ENCODE measurements around the gene IZUMO2.

IZUMO2 gene

DNA sequence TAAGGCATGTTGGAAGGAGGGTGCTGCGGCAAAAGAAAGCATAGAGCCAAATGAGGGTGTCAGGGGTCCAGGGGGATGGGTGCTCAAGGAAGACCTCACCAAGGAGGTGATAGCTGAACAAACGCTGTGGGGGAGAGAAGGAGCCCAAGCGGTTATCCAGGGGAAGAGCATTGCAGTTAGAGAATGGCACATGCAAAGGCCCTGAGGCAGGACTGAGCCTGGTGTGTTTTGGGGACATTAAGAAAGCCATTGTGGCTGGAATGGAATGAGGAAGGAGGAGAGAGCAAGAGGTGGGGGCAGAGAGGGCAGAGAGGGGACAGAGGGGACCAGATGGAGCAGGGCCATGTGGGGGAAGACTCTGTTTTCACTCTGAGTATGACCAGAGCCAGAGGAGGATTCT lies 34.3 kb upstream of the IZUMO2 start:
- TF ChIP-seq, protein P1, sequence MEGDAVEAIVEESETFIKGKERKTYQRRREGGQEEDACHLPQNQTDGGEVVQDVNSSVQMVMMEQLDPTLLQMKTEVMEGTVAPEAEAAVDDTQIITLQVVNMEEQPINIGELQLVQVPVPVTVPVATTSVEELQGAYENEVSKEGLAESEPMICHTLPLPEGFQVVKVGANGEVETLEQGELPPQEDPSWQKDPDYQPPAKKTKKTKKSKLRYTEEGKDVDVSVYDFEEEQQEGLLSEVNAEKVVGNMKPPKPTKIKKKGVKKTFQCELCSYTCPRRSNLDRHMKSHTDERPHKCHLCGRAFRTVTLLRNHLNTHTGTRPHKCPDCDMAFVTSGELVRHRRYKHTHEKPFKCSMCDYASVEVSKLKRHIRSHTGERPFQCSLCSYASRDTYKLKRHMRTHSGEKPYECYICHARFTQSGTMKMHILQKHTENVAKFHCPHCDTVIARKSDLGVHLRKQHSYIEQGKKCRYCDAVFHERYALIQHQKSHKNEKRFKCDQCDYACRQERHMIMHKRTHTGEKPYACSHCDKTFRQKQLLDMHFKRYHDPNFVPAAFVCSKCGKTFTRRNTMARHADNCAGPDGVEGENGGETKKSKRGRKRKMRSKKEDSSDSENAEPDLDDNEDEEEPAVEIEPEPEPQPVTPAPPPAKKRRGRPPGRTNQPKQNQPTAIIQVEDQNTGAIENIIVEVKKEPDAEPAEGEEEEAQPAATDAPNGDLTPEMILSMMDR (conservative IDR thresholded peaks at IDR 0.05; ENCODE audit: low read depth, low read length): no peak
- no peak for DNase-seq (ENCODE audit: low read depth)
- H3K4me3 ChIP-seq (ENCODE audit: low read length): no peak overlapping the region

DNA sequence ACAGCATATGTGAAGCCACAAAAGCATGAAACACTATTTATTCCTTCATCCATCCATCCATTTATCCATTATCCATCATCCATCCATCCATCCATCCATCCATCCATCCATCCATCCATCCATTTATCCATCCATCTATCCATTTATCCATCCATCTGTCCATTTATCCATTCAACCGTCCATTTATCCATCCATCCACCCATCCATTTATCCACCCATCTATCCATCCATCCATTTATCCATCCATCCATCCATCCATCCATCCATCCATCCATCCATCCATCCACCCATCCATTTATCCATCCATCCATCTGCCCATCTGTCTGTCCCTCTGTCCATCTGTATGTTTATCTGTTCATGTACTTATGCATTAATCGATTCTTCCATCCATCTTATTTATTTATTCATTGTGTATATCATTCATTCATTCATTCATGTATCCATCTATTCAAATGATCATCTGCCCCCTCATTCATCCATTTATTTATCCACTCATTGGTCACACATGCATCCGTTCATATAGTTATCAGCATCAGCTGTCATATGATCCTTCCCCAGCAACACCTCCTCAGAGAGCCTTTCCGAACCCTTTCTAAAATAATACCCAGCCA lies 33.3 kb upstream of the IZUMO2 start:
- TF ChIP-seq, protein P1 (conservative IDR thresholded peaks at IDR 0.05; ENCODE audit: low read depth, low read length): no peak
- H3K4me3 ChIP-seq (ENCODE audit: low read length): no peak overlapping the region
- no peak for DNase-seq (ENCODE audit: low read depth)

DNA sequence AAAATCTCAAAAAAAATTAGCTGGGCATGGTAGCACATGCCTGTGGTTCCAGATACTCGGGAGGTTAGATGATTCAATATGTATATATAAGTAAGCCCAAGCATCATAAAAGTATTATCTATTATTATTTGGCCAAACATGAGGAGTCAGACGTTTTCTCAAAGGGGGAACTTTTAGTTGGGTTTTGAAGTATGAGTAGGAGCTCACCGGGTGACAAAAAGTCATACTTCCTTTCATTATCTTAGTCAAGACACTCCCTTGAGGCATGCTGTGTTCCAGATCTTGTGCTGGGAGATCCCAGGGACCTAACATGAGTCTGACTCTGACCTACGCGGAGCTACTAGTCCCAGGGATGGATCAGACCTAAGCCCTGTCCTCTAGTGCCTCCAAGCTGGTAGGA lies 32.1 kb upstream of the IZUMO2 start:
- DNase-seq (ENCODE audit: low read depth): no peak
- H3K4me3 ChIP-seq (ENCODE audit: low read length): no peak overlapping the region
- TF ChIP-seq, protein P1 (conservative IDR thresholded peaks at IDR 0.05; ENCODE audit: low read depth, low read length): no peak

DNA sequence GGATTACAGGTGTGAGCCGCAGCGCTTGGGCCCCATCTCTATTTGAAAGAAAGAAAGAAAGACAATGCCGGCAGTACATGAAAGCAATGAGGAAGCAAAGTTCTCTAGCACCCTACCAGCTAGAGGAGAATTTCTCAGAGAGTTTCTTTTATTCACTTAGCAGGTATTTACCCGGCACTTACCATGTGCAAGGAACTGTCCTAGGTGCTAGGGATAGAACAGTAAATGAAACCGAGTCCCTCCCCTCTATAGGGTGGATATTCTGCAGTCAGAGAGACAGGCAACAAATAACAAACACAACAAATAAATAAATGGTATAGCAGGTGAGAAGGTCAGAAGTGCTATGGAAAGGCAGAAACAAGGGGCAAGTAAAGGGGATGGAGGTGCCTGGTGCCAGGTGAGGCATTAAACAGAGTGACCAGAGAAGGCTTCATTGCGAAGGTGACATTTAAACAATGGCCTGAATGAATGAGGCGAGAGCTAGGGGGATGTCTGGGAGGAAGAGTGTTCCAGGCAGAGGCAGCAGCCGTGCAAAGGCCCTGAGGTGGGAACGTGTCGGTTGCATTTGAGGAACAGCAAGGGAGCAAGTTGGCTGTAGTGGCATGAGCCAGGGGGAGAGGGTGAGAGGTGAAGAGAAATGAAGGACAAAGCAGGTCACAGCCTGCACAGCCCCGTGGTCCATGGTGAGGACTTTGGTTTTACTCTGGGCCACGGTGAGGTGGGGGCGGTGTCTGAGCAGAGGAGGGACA lies 29.6 kb upstream of the IZUMO2 start:
- no peak for DNase-seq (ENCODE audit: low read depth)
- no peak overlapping the region for H3K4me3 ChIP-seq (ENCODE audit: low read length)
- TF ChIP-seq, protein P1 (conservative IDR thresholded peaks at IDR 0.05; ENCODE audit: low read depth, low read length): no peak

DNA sequence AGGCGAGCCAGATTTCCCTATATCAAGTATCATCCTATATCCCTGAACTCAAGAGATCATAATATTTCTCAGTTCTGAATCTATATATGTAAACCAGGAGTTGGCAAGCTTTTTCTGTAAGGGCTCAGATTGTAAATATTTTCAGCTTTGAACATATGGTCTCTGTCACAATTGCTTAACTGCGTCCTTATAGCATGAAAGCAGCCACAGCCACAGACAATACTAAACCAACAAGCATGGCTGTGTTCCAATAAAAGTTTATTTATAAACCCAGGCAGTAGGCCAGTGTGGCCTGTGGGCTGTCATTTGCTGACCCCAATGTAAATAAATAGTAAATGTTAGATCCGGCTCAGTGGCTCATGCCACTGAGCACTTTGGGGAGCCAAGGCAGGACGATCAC lies 28.1 kb upstream of the IZUMO2 start:
- no peak for DNase-seq (ENCODE audit: low read depth)
- TF ChIP-seq, protein P1 (conservative IDR thresholded peaks at IDR 0.05; ENCODE audit: low read depth, low read length): no peak
- no peak overlapping the region for H3K4me3 ChIP-seq (ENCODE audit: low read length)

DNA sequence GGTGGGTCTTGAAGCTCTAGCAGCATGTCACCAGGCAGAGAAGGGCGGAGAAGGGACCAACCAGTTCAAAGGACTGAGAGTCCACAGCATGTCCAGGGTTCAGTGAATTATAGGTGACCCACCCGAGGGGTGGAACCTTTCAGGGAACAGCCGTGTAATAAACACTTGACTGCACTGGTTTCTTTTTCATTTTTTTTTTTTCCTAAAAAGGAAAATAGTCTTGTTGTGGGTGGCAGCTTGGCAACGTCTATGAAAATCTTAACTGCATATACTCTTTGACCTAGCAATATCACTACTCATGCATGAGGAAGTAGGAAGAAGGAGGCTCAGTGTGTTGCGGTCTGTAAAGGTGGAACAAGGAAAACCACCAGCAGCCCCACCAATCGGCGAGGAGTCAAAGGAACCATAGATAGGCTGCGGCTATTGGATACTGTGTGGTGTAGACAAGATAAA lies 27.4 kb upstream of the IZUMO2 start:
- no peak overlapping the region for H3K4me3 ChIP-seq (ENCODE audit: low read length)
- TF ChIP-seq, protein P1 (conservative IDR thresholded peaks at IDR 0.05; ENCODE audit: low read depth, low read length): no peak
- no peak for DNase-seq (ENCODE audit: low read depth)

DNA sequence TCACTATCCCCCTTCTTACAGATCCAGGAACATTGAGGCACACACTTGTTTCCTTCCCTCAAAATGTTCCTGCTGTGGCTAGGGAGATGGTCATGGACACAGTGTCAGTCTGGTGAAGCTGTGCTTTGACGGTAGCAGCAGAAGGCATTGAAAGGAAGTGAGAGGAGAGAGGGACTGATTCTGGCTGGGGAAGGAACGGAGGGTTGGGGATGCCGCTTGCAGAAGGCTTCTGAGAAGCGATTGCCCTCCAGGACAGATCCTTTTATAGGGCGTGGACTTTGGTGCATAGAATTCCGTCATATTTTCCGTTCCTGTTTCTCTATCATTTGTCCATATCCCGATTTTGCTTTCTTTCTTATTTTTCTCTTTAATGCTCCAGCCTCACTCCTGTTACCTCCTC lies 26.2 kb upstream of the IZUMO2 start:
- no peak overlapping the region for H3K4me3 ChIP-seq (ENCODE audit: low read length)
- TF ChIP-seq, protein P1 (conservative IDR thresholded peaks at IDR 0.05; ENCODE audit: low read depth, low read length): no peak
- DNase-seq (ENCODE audit: low read depth): no peak
